SK-N-SH (cell line): ENCODE measurements around the gene SMARCD2.
"Not testable (repeated sequence)": the region's sequence is repeated elsewhere in the genome, so short reads cannot be mapped to it uniquely, and the experiment has no call there.

ENCODE experiments used
- CHD2 ChIP-seq: fragments of 150-350 bp; IDR thresholded peaks from 2 replicates; pipeline ENCODE4 v1.6.1; 2018; ENCODE audit warnings: low read length; ENCODE audit not compliant: partially characterized antibody
- CTCF ChIP-seq: fragments of 200-600 bp; sonication (generic); IDR thresholded peaks from 2 replicates; pipeline ENCODE4 v1.6.1; 2017; ENCODE audit warnings: antibody characterized with exemption, mild to moderate bottlenecking, moderate library complexity
- EZH2phosphoT487 ChIP-seq: fragments of 200-600 bp; sonication (generic); IDR thresholded peaks from 2 replicates; pipeline ENCODE4 v1.6.1; 2017; ENCODE audit warnings: low read depth, mixed run types, mild to moderate bottlenecking, antibody characterized with exemption, moderate library complexity, borderline replicate concordance
- FOXM1 ChIP-seq: IDR thresholded peaks from 2 replicates; pipeline ENCODE4 v1.4.0; 2012; ENCODE audit warnings: low read depth, mild to moderate bottlenecking
- RFX5 ChIP-seq: IDR thresholded peaks from 2 replicates; pipeline ENCODE4 v1.6.1; 2012; ENCODE audit warnings: mild to moderate bottlenecking, improper control_type of control experiment, low read length
- SMC3 ChIP-seq: IDR thresholded peaks from 2 replicates; pipeline ENCODE4 v1.6.1; 2012; ENCODE audit warnings: low read depth, low read length, improper control_type of control experiment

- not testable (repeated sequence) for TF ChIP-seq EZH2phosphoT487, SMC3, FOXM1, CHD2, CTCF, RFX5
Measured at GRCh38 chr17:63885119-63885518, 42.6 kb upstream of the SMARCD2 start.
